COLO829 (cell line): ENCODE data around the gene DLEC1.

Experiments
- DNase-seq: peaks from one replicate; pipeline ENCODE4 v3.0.0; 2012; ENCODE audit warnings: low spot score

The DLEC1 gene, protein sequence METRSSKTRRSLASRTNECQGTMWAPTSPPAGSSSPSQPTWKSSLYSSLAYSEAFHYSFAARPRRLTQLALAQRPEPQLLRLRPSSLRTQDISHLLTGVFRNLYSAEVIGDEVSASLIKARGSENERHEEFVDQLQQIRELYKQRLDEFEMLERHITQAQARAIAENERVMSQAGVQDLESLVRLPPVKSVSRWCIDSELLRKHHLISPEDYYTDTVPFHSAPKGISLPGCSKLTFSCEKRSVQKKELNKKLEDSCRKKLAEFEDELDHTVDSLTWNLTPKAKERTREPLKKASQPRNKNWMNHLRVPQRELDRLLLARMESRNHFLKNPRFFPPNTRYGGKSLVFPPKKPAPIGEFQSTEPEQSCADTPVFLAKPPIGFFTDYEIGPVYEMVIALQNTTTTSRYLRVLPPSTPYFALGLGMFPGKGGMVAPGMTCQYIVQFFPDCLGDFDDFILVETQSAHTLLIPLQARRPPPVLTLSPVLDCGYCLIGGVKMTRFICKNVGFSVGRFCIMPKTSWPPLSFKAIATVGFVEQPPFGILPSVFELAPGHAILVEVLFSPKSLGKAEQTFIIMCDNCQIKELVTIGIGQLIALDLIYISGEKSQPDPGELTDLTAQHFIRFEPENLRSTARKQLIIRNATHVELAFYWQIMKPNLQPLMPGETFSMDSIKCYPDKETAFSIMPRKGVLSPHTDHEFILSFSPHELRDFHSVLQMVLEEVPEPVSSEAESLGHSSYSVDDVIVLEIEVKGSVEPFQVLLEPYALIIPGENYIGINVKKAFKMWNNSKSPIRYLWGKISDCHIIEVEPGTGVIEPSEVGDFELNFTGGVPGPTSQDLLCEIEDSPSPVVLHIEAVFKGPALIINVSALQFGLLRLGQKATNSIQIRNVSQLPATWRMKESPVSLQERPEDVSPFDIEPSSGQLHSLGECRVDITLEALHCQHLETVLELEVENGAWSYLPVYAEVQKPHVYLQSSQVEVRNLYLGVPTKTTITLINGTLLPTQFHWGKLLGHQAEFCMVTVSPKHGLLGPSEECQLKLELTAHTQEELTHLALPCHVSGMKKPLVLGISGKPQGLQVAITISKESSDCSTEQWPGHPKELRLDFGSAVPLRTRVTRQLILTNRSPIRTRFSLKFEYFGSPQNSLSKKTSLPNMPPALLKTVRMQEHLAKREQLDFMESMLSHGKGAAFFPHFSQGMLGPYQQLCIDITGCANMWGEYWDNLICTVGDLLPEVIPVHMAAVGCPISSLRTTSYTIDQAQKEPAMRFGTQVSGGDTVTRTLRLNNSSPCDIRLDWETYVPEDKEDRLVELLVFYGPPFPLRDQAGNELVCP (N-terminal part only)

DNA sequence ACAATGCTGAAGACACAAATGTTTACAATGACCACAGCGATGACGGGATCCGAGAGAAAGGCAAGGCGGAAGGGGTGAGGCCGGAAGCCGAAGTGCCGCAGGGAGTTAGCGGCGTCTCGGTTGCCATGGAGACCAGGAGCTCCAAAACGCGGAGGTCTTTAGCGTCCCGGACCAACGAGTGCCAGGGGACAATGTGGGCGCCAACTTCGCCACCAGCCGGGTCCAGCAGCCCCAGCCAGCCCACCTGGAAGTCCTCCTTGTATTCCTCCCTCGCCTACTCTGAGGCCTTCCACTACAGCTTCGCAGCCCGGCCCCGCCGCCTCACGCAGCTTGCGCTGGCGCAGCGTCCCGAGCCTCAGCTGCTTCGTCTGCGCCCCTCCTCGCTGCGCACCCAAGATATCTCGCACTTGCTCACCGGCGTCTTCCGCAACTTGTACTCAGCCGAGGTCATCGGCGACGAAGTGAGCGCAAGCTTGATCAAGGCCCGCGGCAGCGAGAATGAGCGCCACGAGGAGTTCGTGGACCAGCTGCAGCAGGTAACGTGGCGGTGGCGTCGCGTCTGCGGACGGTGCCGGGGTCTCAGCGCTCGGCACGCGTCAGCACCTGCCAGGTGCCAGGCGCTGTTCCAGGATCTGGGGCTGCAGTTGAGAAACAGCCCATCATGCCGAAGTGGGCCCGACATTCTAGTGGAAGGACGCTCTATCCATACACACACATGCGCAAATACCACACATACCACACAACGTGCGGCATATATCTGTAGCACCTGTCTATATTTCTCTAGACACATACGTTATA, at the start of gene DLEC1:
Gene DLEC1 (plus strand): TSS at position 108 of the 798 bp plus-strand sequence. CDS start 18 bp downstream, at position 126.
- DNase-seq: no peak

DNA sequence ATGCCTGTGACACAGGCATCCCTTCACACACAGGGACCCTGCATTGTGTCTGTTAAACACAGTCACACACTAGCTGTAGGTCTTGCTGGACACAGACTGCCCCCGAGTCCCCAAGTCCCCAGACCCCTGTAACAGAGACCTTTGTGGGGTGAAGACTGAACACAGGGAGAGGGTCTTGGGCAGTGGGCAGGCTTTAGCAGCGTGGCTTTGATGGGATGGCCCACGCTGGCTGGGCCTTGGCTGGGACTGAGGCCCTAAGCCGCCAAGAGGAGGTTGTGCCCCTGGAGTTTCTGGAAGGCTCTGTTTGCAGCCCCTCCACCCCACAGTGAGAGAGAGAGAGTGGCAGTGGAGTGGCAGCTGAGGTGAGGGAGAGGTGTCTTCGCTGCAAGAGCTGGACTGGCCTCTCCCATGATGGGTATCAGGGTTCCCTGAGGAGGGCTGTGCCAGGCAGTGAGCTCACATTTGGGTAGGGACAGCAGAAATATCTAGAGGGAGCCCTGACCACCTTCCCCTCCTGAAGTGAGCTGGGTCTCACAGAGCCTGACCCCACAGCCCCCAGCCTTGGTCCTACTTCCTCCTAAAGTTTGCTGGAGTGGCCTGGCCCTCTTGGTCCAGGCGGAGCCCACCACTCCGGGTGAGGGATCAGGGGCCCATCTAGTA, 49.1 kb upstream of the DLEC1 start:
- no peak for DNase-seq

DNA sequence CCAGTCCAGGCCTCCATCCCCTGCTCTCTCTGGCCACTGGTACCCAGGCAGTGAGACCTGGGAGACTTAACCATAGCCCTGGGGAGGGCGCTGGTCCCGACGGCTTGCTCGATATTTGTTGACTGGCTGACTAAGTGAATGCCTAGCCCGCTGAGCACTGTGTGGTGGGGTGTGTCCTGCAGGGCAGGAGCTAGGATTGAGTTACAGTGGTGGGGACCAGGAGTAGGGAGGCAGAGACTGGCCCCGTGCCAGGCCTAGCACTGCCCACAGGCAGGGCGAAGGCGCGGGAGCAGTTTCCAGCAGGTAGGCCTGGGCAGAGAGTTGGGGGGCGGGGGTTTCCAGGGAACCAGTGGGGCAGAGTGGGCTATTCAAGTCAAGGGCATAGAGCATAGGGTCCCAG, 48.5 kb upstream of the DLEC1 start, which contains the start of gene VILL:
Gene VILL (plus strand): TSS at position 260 of the 400 bp plus-strand sequence. CDS start 2,887 bp downstream, outside the sequence.
- DNase-seq: no peak

DNA sequence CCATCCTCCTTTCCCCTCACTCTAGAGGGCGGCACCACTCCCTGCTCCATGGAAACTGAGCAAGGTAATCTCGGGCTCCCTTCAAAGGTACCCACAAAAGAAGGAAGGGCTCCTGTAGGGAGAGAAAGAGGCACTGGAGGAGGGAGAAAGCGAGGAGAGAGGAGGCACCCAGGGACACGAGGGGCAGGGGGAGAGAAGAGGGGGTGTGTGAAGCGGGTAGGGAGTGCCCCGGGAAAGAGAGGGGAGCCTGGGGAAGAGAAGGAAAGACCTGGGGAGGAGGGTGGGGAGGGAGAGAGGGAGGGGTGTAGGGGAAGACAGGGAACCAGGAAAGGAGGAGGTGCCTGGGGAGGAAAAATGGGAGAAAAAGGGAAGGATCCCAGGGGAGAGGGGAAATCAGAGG, 47.9 kb upstream of the DLEC1 start:
- no peak for DNase-seq

DNA sequence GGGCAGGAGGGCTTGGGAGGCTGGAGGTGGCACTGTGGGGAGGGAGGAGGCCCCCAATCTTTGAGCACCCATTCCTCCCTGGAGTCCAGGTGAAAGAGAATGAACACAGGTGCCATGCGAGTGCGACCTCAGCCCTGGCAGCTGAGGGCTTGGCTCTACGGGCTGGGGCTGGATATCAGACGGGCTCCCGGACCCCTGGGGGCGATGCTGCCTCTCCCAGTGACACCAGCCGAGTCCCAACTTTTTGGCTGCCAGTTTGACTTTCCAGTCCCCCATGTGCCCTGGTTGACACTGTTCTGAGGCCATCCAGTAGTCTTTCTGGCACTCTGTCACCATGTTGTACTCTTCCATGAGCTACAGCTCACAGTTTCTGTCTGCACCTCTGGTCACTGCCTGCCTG, 47.2 kb upstream of the DLEC1 start:
- no peak for DNase-seq

DNA sequence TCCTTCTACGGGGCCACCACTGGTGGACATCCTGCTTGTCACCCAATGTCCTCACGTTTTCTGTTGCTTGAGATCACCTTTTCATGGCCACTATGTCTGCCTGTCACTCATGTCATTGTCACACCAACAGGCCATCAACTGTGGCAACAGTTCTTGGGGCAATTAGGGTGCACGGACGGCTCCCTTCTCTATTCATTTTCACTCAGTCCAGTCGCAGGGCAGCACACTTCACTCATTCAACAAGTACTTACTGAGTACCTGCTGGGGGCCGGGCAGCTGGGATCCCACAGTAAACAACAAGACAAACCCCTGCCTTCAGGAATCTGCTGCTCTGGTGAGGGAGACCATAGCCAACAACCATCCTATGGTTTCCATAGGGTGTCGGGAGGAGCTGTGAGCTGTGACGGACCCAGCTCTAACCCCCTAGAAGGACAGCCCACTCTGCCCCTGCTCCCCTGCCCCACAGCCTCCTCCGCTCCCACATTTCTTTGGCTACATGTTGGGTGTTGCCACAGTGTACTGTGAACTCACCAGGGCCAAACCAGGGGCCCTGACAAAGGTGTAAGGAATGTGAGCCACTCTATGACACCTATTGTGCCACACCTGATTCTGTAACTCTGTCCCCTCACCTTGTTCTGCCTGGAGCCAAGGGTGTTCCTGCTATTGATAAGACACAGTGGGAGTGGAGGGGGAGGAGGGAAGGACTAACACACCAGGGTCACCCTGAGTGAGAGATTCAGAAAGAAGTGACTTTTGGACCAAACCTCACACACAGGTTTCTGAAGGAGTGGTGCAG, 46.5 kb upstream of the DLEC1 start:
- DNase-seq: no peak

DNA sequence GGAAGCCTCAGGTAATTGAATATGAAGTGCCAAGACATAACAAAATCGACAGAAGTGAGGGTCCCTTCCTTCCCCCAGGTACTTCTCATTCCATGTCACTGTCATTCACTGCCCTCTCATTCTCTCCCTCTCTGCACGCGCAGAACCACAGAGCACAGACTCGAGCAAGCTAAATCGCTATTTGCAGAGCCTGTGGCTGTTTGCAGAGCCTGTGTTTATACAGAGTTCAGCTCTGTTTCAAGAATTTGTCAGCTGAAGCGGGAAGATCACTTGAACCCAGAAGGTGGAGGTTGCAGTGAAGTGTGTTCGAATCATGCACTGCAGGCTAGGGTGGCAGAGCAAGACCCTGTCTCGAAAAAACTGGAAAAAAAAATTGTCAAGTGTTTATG, 45.9 kb upstream of the DLEC1 start:
- no peak for DNase-seq

DNA sequence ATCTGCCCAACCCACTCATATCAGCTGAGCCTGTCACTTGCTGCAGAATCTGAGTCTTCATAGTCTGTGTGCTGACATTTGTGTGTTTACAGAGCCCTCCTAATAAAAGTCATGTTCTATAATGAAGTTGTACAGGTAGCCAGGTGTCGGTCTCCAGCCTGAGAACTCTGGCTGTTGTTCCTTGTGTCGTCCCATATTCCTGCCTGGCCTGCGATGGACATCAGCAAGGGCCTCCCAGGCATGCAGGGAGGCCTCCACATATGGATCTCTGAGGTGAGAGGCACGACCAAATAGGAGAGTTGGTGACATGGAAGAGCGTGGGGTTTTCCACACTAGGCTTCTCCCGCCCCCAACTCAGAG, 45.6 kb upstream of the DLEC1 start:
- no peak for DNase-seq

DNA sequence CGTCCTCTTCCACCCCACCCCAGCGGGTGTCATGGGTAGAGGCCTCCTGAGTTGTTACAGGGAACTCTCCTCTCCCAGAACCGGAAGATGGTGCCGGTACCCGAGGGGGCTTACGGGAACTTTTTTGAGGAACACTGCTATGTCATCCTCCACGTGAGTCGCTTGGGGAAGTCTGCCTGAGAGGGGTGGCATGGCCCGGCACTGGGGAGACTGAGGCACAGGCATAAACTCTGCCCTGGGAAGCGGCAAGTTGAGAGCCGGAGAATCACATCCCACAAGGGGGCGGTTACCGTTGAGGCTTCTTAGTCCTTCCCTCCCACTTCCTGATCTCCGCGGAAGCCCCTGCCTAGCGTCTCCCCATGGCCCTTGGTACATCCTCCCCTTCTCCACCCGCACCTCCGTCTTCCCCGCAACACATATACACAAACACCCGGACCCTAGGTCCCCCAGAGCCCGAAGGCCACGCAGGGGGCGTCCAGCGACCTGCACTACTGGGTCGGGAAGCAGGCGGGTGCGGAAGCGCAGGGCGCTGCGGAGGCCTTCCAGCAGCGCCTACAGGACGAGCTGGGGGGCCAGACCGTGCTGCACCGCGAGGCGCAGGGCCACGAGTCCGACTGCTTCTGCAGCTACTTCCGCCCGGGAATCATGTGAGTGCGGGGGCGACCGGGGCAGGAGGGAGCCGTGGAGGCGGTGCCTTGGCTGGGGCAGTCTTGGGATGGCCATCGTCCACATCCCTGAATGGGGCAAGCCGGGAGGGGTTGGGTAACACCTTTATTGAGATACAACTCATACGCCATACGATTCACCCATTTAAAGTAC, 45.0 kb upstream of the DLEC1 start:
- peak; percentile 88 for DNase-seq

DNA sequence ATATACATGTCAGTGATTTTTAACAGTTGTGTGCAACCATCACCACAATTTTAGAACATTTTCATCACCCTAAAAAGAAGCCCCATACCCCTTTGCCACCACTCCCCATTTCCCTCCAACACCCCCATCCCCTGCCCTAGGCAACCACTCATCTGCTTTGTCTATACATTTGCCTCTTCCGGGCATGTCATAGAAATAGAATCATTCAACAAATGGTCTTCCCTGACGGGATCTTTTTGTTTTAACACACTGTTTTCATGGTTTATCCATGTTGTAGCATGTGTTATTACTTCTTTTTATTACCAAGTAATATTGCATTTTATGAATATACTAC, 44.4 kb upstream of the DLEC1 start:
- no peak for DNase-seq

DNA sequence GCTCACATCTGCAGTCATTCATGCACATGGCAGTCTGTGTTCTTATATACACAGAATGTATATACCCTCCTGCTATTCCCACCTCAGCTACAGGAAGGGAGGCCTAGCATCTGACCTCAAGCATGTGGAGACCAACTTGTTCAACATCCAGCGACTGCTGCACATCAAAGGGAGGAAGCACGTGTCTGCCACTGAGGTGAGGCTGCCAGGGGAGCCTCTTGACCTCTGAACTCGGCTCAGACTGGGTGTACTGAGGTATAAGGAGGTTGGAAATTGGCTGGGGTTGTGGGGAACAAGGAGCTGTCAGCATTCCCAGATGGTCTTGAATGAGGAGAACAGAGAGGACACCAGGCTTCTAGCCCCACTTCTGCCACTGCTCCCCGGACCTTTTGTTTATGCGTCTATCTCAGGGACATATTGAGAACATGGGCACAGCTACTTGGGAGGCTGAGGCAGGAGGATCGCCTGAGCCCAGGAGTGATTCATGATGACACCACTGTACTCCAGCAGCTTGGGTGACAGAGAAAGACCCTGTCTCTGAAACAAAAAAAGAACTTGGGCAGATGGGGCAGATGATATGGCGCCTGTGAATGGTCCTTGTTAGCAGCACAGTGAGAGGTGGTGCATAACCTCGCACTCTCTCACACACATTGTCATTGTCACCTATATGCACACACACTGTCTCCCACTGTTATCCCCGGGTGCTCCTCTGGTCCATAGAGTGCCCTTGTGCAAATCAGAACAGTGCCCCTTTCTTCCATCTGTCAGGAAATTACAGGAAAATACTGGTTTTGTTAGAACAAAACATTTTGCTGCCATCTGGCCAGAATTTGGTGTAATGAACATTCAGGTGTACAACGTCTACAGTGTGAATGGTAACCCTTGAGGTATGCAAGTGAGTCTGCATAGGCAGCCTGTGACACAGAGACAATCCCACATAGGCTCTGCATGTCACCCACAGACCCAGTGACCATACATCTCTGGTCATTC, 43.1 kb upstream of the DLEC1 start:
- no peak for DNase-seq

DNA sequence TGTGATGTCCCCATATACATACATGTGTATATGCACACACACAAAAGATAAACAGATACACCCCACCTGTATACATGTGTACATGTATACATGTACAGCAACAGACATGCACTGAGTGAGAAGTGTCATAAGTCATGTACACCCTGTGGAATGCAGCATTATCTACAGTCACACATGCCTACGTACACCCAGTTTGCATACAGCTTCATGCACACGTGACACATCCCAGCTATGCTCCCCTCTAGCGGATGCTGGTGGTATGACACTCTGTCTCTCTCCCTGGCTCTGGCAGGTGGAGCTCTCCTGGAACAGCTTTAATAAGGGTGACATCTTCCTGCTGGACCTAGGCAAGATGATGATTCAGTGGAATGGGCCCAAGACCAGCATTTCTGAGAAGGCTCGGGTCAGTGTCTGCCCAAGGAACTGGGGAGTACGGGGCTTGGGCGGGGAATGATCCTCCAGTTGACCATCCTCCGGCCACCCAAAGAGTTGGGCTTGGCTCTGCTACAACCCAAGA, 42.2 kb upstream of the DLEC1 start:
- DNase-seq: peak; percentile 88

DNA sequence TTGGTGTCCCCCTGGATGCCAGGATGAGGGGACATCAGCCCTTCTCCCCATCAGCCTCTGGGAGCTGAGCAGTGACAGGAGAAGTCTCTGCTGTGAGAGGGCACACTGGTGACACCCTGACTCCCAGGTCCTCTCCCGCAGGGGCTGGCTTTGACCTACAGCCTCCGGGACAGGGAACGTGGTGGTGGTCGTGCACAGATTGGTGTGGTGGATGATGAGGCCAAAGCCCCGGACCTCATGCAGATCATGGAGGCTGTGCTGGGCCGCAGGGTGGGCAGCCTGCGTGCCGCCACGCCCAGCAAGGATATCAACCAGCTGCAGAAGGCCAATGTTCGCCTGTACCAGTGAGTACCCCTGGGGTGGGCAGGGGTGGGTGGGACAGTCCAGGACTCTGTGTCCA, 41.7 kb upstream of the DLEC1 start:
- no peak for DNase-seq

DNA sequence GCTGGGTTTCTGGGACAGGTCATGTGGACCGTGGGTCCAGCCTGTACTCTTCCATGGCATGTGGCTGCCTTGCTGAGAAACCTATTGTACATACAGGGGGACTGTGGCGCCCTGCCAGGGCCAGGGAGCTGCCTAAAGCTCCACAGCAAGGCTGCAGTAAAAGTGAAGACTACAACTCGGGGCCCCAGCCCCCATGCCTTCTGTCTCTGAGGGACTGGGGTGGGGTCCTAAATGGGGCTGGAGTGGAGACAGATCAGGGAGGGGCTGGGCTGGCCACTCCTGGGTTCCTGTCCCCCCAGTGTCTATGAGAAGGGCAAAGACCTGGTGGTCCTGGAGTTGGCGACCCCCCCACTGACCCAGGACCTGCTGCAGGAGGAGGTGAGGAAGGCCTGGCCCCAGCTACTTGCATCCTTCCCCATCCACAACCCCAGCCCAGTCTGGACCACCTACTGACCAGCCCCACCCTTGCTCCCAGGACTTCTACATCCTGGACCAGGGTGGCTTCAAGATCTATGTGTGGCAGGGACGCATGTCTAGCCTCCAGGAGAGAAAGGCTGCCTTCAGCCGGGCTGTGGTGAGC, 41.1 kb upstream of the DLEC1 start:
- no peak for DNase-seq

DNA sequence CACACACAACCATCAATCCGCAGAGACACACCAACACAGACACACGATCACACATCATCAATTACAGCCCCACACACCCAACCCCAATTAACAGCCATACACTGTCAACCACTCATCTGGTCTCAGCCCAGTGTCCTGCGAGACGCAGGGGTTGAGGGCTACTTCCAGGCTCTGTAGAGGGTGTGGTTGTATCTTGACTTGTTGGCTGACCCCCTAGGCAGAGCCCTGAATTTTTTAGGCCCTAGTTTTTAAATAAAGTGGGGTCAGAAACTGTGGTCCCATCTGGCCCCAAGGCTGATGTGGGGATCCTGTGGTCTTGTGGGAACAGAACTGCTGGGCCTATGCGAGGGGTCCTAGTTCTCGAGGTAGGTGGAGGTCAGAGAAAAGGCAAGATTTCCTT, 39.2 kb upstream of the DLEC1 start:
- no peak for DNase-seq

DNA sequence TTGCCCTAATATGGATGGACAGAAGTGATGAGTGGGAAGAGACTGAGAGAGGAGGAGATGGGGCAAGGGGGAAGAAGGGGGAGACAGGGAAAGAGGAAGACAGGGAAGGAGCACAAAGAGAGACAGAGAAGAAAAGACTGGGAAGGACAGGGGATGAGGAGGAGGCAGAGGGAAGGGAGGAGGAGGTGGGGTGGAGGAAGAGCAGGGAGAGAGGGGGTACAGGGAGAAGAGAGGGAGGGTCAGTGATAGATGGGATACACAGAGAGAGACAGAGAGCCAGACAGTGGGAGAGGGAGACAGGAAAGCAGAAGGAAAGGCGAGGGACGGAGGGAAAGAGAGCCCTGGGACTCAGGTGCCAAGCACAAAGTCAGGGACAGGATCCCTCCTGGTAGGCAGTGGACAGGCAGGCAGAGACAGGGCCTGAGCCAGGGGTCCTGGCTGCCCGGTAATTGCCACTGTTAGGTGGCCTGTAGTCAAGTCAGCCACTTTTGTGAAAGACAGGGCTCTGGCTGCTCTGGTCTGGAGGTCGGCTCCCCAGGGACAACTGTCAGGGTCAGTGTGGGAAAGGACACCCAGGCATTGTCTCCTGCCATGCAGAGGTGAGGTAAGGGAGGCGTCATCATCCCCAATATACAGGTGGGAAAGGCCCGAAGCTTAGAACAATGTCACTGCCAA, 38.6 kb upstream of the DLEC1 start:
- no peak for DNase-seq

DNA sequence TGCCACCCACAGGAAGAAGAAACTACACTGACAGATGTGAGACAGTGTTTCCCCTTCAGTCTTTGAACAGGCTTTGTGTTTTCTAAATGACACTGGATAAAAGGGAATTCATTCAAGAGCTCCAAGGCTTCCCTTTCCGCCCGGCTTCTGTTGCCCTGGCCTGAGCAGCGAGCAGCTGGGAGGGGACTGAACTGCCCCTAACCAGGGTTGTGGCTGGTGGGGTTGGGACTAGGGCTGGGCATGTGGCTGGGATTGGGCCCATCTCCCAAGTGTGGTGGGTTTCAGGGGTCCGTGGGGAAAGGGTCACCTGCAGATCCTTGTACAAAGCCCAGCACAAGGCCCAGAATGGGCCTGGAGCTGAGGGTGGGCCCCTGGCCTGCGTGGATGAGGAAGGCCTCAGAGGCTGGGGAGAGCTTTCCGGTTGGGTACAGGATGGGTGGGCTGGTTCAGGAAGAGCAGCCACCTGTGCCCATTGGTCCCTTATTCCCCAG, 38.0 kb upstream of the DLEC1 start:
- no peak for DNase-seq
